GM12873 (cell line): ENCODE measurements around the gene B3GNT4.

ENCODE experiments used
- TF ChIP-seq, protein P1 (sequence below): IDR thresholded peaks from 2 replicates; pipeline ENCODE4 v1.5.1; 2012; ENCODE audit warnings: low read depth, mild to moderate bottlenecking, moderate library complexity, low read length, control low read depth; ENCODE audit not compliant: insufficient read depth; ENCODE audit errors: missing control alignments

B3GNT4 gene

DNA sequence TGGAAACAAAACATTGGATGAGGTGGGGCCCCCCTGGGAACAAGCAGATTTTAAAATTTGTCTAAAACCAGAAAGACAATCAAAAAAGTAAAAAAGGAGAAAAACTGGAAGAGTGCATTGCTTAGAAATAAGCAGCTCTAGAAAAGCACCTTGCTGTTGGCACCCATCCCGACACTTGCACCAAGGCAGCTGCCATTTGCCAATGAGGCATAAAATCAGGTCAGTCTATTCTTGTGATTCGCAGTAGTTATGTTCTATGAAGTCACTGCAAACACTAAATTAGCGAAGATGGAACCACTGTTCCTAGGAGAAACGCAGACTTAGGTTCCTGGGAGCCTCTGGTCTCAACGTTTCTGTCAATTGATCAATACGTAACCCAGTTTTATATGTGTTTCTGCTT, 46.5 kb downstream of the B3GNT4 start:
- TF ChIP-seq, protein P1, sequence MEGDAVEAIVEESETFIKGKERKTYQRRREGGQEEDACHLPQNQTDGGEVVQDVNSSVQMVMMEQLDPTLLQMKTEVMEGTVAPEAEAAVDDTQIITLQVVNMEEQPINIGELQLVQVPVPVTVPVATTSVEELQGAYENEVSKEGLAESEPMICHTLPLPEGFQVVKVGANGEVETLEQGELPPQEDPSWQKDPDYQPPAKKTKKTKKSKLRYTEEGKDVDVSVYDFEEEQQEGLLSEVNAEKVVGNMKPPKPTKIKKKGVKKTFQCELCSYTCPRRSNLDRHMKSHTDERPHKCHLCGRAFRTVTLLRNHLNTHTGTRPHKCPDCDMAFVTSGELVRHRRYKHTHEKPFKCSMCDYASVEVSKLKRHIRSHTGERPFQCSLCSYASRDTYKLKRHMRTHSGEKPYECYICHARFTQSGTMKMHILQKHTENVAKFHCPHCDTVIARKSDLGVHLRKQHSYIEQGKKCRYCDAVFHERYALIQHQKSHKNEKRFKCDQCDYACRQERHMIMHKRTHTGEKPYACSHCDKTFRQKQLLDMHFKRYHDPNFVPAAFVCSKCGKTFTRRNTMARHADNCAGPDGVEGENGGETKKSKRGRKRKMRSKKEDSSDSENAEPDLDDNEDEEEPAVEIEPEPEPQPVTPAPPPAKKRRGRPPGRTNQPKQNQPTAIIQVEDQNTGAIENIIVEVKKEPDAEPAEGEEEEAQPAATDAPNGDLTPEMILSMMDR, result no peak

DNA sequence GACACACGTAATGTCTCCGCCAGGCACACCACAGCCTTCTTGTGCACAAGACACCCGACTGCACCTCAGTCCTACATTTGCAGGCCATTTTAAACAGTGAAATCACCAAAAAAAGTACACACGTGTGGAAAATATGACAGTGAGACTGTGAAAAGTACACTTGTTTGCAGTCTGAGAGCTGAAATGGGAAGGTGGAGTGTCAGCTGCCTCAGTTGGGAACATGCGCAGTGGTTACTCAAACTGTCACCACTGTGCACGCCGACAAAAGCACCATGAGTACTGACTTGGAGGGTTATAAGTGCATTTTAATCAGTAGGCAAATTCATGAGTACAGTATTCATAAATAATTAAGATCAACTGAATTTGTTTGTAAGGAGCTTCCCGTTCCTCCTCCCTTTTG, 47.0 kb downstream of the B3GNT4 start:
- TF ChIP-seq, protein P1, result no peak
